SU-DHL-6 (cell line): ENCODE data around the gene CR1L.
"Not testable (repeated sequence)": the region's sequence is repeated elsewhere in the genome, so short reads cannot be mapped to it uniquely, and the experiment has no call there.

Experiments used
- CTCF ChIP-seq: fragments of 200-600 bp; sonication (generic); IDR thresholded peaks from one replicate; pipeline ENCODE4 v1.5.1; 2017; ENCODE audit warnings: antibody characterized with exemption, mild to moderate bottlenecking, low read length, moderate library complexity; ENCODE audit not compliant: insufficient read depth, poor library complexity, severe bottlenecking
- EZH2phosphoT487 ChIP-seq: fragments of 200-600 bp; sonication (generic), shearing (Covaris generic); conservative IDR thresholded peaks from 2 replicates; pipeline ENCODE4 v1.6.1; 2018; ENCODE audit warnings: mild to moderate bottlenecking, antibody characterized with exemption, low read length, moderate library complexity, mixed read lengths

- not testable (repeated sequence) for TF ChIP-seq CTCF, EZH2phosphoT487
Observed at GRCh38 chr1:207639362-207639761, 5.6 kb upstream of the CR1L start.
